Neural progenitor cell (in vitro differentiated cells): Measurements from ENCODE around the gene GBX2.

Experiments used
- CTCF ChIP-seq: fragments of 200-600 bp; sonication (generic); IDR thresholded peaks from 2 replicates; pipeline ENCODE4 v1.5.1; 2017; ENCODE audit warnings: antibody characterized with exemption, mild to moderate bottlenecking
- EZH2 ChIP-seq: fragments of 200-600 bp; sonication (generic); IDR thresholded peaks from 2 replicates; pipeline ENCODE4 v1.6.1; 2017; ENCODE audit warnings: antibody characterized with exemption, mild to moderate bottlenecking, moderate library complexity
- EZH2phosphoT487 ChIP-seq: fragments of 200-600 bp; sonication (generic); IDR thresholded peaks from 2 replicates; pipeline ENCODE4 v1.6.1; 2017; ENCODE audit warnings: antibody characterized with exemption

- TF ChIP-seq CTCF (no peak), EZH2 (no peak), EZH2phosphoT487 (no peak)
Observed at GRCh38 chr2:236217926-236218325, 49.7 kb upstream of the GBX2 start.
